HL-60/S4 treated with phorbol 12-myristate 13-acetate at 8.2 ng/mL for 4 days and 3 days (cell line): ENCODE results near the gene C6orf62.
"Not testable (repeated sequence)": the region's sequence is repeated elsewhere in the genome, so short reads cannot be mapped to it uniquely, and the experiment has no call there.

Source experiments
- in situ Hi-C: fragments of 300-500 bp; cut with MboI; formaldehyde crosslinking; loops from 2 replicates; pipeline ENCODE4 v1.15.0; 2022; ENCODE audit warnings: low sequenced_read_pairs

Gene C6orf62

GRCh38 chr6:24743265-24743943 lies 24.4 kb upstream of the C6orf62 start:
- in situ Hi-C loops, result no loop called here

GRCh38 chr6:24742216-24742738 lies 23.3 kb upstream of the C6orf62 start:
- in situ Hi-C loops, result no loop called here

GRCh38 chr6:24740861-24741260 lies 21.9 kb upstream of the C6orf62 start:
- in situ Hi-C loops, result no loop called here

- in situ Hi-C loops, result no loop called here
These were observed 19.8 kb upstream of the C6orf62 start for GRCh38 chr6:24738741-24739140.

GRCh38 chr6:24734710-24735109 lies 15.8 kb upstream of the C6orf62 start:
- in situ Hi-C loops, result not testable (repeated sequence)

- in situ Hi-C loops, result no loop called here
These were observed 15.2 kb upstream of the C6orf62 start for GRCh38 chr6:24734166-24734565.

- in situ Hi-C loops, result not testable (repeated sequence)
These were observed 12.6 kb upstream of the C6orf62 start for GRCh38 chr6:24731456-24732134.

GRCh38 chr6:24730653-24731052 lies 11.7 kb upstream of the C6orf62 start:
- in situ Hi-C loops, result not testable (repeated sequence)

GRCh38 chr6:24723270-24723669 lies 4.3 kb upstream of the C6orf62 start:
- in situ Hi-C loops, result no loop called here

- in situ Hi-C loops, result no loop called here
These were observed 2.7 kb upstream of the C6orf62 start for GRCh38 chr6:24721461-24722215.

- in situ Hi-C loops, result no loop called here
These were observed 1.9 kb upstream of the C6orf62 start for GRCh38 chr6:24720604-24721460.

GRCh38 chr6:24720131-24720603 lies 1.2 kb upstream of the C6orf62 start:
- in situ Hi-C loops, result no loop called here

GRCh38 chr6:24718449-24719124 lies 367 bp downstream of the C6orf62 start:
- in situ Hi-C loops, result no loop called here

- in situ Hi-C loops, result not testable (repeated sequence)
These were observed 2.3 kb downstream of the C6orf62 start for GRCh38 chr6:24716602-24717148.

GRCh38 chr6:24710519-24711303 lies 8.2 kb downstream of the C6orf62 start:
- in situ Hi-C loops, result no loop called here

- in situ Hi-C loops, result no loop called here
These were observed 9.8 kb downstream of the C6orf62 start for GRCh38 chr6:24709014-24709711.

GRCh38 chr6:24708612-24709011 lies 10.3 kb downstream of the C6orf62 start:
- in situ Hi-C loops, result no loop called here

GRCh38 chr6:24704468-24704867 lies 14.5 kb downstream of the C6orf62 start:
- in situ Hi-C loops, result no loop called here
